ENCODE measurements around the gene TP53BP1.
"Not testable (repeated sequence)": the region's sequence is repeated elsewhere in the genome, so short reads cannot be mapped to it uniquely, and the experiment has no call there.

DNA sequence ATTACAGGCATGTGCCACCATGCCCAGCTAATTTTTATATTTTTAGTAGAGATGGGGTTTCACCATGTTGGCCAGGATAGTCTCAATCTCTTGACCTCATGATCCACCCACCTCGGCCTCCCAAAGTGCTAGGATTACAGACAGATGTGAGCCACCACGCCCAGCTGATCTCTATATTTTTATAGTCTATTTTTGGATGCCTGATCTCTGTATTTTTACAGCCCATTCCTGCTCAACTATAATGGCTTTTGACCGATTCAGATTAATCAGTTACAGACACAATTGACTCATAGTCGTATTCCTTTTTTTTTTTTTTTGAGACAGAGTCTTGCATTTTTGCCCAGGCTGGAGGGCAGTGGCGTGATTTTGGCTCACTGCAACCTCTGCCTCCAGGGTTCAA is 39.9 kb upstream of the TP53BP1 start:
- TF ChIP-seq, protein P1, sequence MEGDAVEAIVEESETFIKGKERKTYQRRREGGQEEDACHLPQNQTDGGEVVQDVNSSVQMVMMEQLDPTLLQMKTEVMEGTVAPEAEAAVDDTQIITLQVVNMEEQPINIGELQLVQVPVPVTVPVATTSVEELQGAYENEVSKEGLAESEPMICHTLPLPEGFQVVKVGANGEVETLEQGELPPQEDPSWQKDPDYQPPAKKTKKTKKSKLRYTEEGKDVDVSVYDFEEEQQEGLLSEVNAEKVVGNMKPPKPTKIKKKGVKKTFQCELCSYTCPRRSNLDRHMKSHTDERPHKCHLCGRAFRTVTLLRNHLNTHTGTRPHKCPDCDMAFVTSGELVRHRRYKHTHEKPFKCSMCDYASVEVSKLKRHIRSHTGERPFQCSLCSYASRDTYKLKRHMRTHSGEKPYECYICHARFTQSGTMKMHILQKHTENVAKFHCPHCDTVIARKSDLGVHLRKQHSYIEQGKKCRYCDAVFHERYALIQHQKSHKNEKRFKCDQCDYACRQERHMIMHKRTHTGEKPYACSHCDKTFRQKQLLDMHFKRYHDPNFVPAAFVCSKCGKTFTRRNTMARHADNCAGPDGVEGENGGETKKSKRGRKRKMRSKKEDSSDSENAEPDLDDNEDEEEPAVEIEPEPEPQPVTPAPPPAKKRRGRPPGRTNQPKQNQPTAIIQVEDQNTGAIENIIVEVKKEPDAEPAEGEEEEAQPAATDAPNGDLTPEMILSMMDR (IDR thresholded peaks at IDR 0.05; ENCODE audit: poor library complexity, severe bottlenecking), result not testable (repeated sequence)
- not testable (repeated sequence) for TF ChIP-seq EZH2 (IDR thresholded peaks at IDR 0.05; ENCODE audit: borderline replicate concordance, insufficient read depth, low read length, poor library complexity, severe bottlenecking)

Data from neural cell (in vitro differentiated cells).